Measurements from ENCODE around the gene FHDC1.

Gene FHDC1

GRCh38 chr4:152959080-152959479, 23.0 kb downstream of the FHDC1 start:
- DNase-seq = no peak

- no peak for DNase-seq
These were observed 24.0 kb downstream of the FHDC1 start for GRCh38 chr4:152960082-152960481.

- DNase-seq = no peak
These were observed 25.1 kb downstream of the FHDC1 start for GRCh38 chr4:152961014-152961772.

GRCh38 chr4:152961773-152962115, 25.6 kb downstream of the FHDC1 start:
- DNase-seq = no peak

GRCh38 chr4:152962150-152962549, 26.0 kb downstream of the FHDC1 start:
- no peak for DNase-seq

GRCh38 chr4:152964335-152964734, 28.2 kb downstream of the FHDC1 start:
- no peak for DNase-seq

GRCh38 chr4:152965611-152966010, 29.5 kb downstream of the FHDC1 start:
- DNase-seq = no peak

- no peak for DNase-seq
These were observed 31.8 kb downstream of the FHDC1 start for GRCh38 chr4:152967907-152968306.

- no peak for DNase-seq
These were observed 32.8 kb downstream of the FHDC1 start for GRCh38 chr4:152968806-152969394.

GRCh38 chr4:152970102-152970820, 34.1 kb downstream of the FHDC1 start:
- no peak for DNase-seq

- DNase-seq = no peak
These were observed 34.9 kb downstream of the FHDC1 start for GRCh38 chr4:152971053-152971452.

GRCh38 chr4:152972821-152973628, 36.9 kb downstream of the FHDC1 start:
- DNase-seq = no peak

GRCh38 chr4:152973629-152974467, 37.7 kb downstream of the FHDC1 start:
- no peak for DNase-seq

- no peak for DNase-seq
These were observed 38.6 kb downstream of the FHDC1 start for GRCh38 chr4:152974468-152975379.

GRCh38 chr4:152975380-152976211, 39.5 kb downstream of the FHDC1 start:
- no peak for DNase-seq

- DNase-seq = no peak
These were observed 40.2 kb downstream of the FHDC1 start for GRCh38 chr4:152976212-152976761.

GRCh38 chr4:152979731-152980330, 43.7 kb downstream of the FHDC1 start:
- no peak for DNase-seq

- no peak for DNase-seq
These were observed 45.2 kb downstream of the FHDC1 start for GRCh38 chr4:152981278-152981677.

GRCh38 chr4:152981842-152982241, 45.7 kb downstream of the FHDC1 start:
- no peak for DNase-seq

GRCh38 chr4:152983221-152983620, 47.1 kb downstream of the FHDC1 start:
- DNase-seq = no peak

Data from NCI-H1105 treated with DMSO at 0.1 percent for 48 hours (cell line).